GM12892 (cell line): ENCODE measurements around the gene CCR1.

Experiments used
- POLR2A ChIP-seq: IDR thresholded peaks from 2 replicates; pipeline ENCODE4 v1.6.1; 2011; ENCODE audit warnings: low read depth, low read length, control low read depth
- POLR2AphosphoS5 ChIP-seq: IDR thresholded peaks from 2 replicates; pipeline ENCODE4 v1.6.1; 2011; ENCODE audit warnings: low read depth, low read length, control low read depth

DNA sequence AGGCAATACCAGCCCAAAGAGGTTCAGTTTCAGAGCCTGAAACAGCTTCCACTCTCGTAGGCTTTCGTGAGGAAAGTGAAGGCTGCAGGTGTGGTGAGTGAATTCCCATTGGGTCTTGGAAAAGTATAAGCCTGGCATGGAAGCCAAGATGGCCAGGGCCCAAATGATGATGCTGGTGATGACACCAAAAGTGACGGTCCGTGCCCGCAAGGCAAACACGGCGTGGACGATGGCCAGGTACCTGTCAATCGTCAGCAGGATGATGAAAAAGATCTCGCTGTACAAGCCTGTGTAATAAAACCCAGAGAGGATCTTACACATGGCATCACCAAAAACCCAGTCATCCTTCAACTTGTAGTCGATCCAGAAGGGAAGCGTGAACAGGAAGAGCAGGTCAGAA lies 4.4 kb downstream of the CCR1 start:
- TF ChIP-seq POLR2A (no peak), POLR2AphosphoS5 (no peak)
